ENCODE measurements around the gene RYR1. TPM values are rescaled to one million over a fixed set of nuclear protein-coding genes. Genes with fewer than 3 reads are reported as not detected.
"Not testable (repeated sequence)": the region's sequence is repeated elsewhere in the genome, so short reads cannot be mapped to it uniquely, and the experiment has no call there.

Gene RYR1
- total and polyA plus RNA-seq, 2 of the 8 experiments (the other 6 are each of a cell fraction or from before 2014, with no cell fraction given): 5.8 to 11.8 TPM

GRCh38 chr19:38517321-38517720 is 83.8 kb downstream of the RYR1 start (continued):
- TF ChIP-seq USF2 (IDR thresholded peaks at IDR 0.05; ENCODE audit: low read length): no peak
- no peak for TF ChIP-seq BACH1 (IDR thresholded peaks at IDR 0.05; ENCODE audit: low read length)
- TF ChIP-seq POU5F1 (IDR thresholded peaks at IDR 0.05; ENCODE audit: low read depth, low read length): no peak
- TF ChIP-seq TEAD4 (IDR thresholded peaks at IDR 0.05; ENCODE audit: low read depth, low read length): no peak
- no peak for TF ChIP-seq ZNF274 (IDR thresholded peaks at IDR 0.05; ENCODE audit: borderline replicate concordance, extremely low read depth, low read length)
- no peak for TF ChIP-seq KDM5A (IDR thresholded peaks at IDR 0.05; ENCODE audit: low read length)

GRCh38 chr19:38517980-38518379 is 84.5 kb downstream of the RYR1 start:
- not testable (repeated sequence) for H3K14ac ChIP-seq (ENCODE audit: insufficient read length)
- POLR2A ChIA-PET (ENCODE audit: partially characterized antibody): interaction anchor here (0.8 kb wide), 1 partner anchor 11 kb away, joined by 3 read pairs; no protein-coding TSS in a partner anchor

More at GRCh38 chr19:38517980-38518379, 84.5 kb downstream of the RYR1 start:
- H2AK5ac ChIP-seq (ENCODE audit: low read depth, low read length); H4K20me1 ChIP-seq (replicated peaks in 1 of 2; ENCODE audit: control insufficient read depth in 1 of 2, insufficient read depth in 2 of 2, low read length in 2 of 2); H3K36me3 ChIP-seq (ENCODE audit: control insufficient read depth in 2 of 4, insufficient read depth in 4 of 4, low read length in 3 of 4); H2BK12ac ChIP-seq (ENCODE audit: low read depth, low read length); H3K27ac ChIP-seq (ENCODE audit: low read depth, low read length); H3K9ac ChIP-seq (replicated peaks in 1 of 4; ENCODE audit: extremely low read depth in 1 of 4, low read depth in 3 of 4, low read length in 3 of 4); H3K23ac ChIP-seq (ENCODE audit: insufficient read length); DNase-seq (ENCODE audit: low read depth in 1 of 2, low spot score in 2 of 2); H4K8ac ChIP-seq (ENCODE audit: extremely low read depth, insufficient read depth, low read length); H3K4me3 ChIP-seq (ENCODE audit: extremely low read depth in 1 of 4, insufficient read depth in 2 of 4, low read depth in 3 of 4, low read length in 4 of 4); H3K4me1 ChIP-seq (replicated peaks in 1 of 4; ENCODE audit: control insufficient read depth in 3 of 4, insufficient read depth in 4 of 4, low read length in 3 of 4); FAIRE-seq; H3K4me2 ChIP-seq (ENCODE audit: insufficient read depth in 1 of 2, low read depth in 2 of 2, low read length in 2 of 2); H3K9me3 ChIP-seq (ENCODE audit: insufficient read depth in 2 of 2, low read depth in 1 of 2, low read length in 1 of 2); H3K4ac ChIP-seq (replicated peaks; ENCODE audit: insufficient read length, low read depth, low read length); H2BK20ac ChIP-seq (ENCODE audit: low read length); H3K18ac ChIP-seq (ENCODE audit: extremely low read depth, low read length); H4K91ac ChIP-seq (replicated peaks; ENCODE audit: insufficient read length, low read length); H3K79me2 ChIP-seq (ENCODE audit: control insufficient read depth in 1 of 2, insufficient read depth in 2 of 2, low read length in 2 of 2); H2AFZ ChIP-seq (ENCODE audit: low read length); H2BK15ac ChIP-seq (ENCODE audit: low read length); H3K27me3 ChIP-seq (replicated peaks in 1 of 4; ENCODE audit: control insufficient read depth in 3 of 4, extremely low read depth in 1 of 4, insufficient read depth in 3 of 4, low read length in 3 of 4); H3K79me1 ChIP-seq (ENCODE audit: low read depth, low read length); H3K23me2 ChIP-seq (ENCODE audit: low read depth, low read length); H3K56ac ChIP-seq (replicated peaks; ENCODE audit: insufficient read length, low read depth, low read length); H4K5ac ChIP-seq (ENCODE audit: insufficient read length, low read depth, low read length); H2BK120ac ChIP-seq (replicated peaks; ENCODE audit: low read depth, low read length); H2BK5ac ChIP-seq (ENCODE audit: low read depth, low read length): not testable (repeated sequence)
- 86% methylated on average over 1 of the region's 1 CpG; no CpG with 5 or more reads in 1 of the 2 experiments for WGBS, 2 experiments (ENCODE audit: extremely low coverage in 1 of 2, insufficient coverage in 1 of 2, insufficient read length in 1 of 2, insufficient replicate concordance in 2 of 2, low coverage in 1 of 2, low lambda C conversion rate in 2 of 2, missing lambda C conversion rate in 1 of 2)
- CTCF ChIA-PET (ENCODE audit: partially characterized antibody): interaction anchor here (0.6 to 0.8 kb wide), 2 partner anchors 68 to 108 kb away, joined by 3 read pairs; no protein-coding TSS in a partner anchor
